ENCODE measurements around the gene ZBTB1. TPM values are rescaled to one million over a fixed set of nuclear protein-coding genes. Genes with fewer than 3 reads are reported as not detected.
A peak's percentile ranks its signal among the peaks of the same experiment; 100 is the strongest.

ZBTB1 gene
- total RNA-seq, 1 donor from 2014 or later = 46.5 TPM

DNA sequence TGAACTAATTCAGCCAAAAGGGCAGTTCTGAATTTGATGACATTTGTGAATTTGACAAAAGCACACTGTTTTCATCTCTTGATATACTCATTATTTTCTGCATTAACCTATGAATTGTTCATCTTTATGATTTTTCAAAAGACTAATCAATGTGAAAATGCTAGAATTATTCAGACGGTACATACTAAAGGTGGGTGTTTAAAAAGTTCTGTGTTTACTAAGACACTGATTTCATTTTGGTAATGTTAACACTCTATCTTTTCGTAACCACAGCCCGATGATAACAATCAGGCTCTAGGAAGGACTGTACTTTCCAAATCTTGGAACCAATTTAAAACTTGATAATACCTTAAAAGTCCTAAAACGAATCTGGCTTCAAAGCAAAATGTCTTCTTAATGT lies 29.9 kb upstream of the ZBTB1 start:
- peaks cover 5% of the 10 kb centered on the region for H3K4me1 Mint-ChIP-seq
- no peak overlapping the region for H3K27ac Mint-ChIP-seq
- H3K36me3 Mint-ChIP-seq (ENCODE audit: low read depth) = peaks cover 13% of the 10 kb centered on the region
- DNase-seq = no peak
- intact Hi-C loops (cut with micrococcal nuclease) = loop anchor here (5.0 kb wide), 1 partner anchor 42 kb away; no protein-coding TSS in a partner anchor
- no peaks in the 10 kb centered on the region for H3K9me3 Mint-ChIP-seq
- H3K4me3 Mint-ChIP-seq = no peak overlapping the region
- H3K27me3 Mint-ChIP-seq = no peaks in the 10 kb centered on the region

DNA sequence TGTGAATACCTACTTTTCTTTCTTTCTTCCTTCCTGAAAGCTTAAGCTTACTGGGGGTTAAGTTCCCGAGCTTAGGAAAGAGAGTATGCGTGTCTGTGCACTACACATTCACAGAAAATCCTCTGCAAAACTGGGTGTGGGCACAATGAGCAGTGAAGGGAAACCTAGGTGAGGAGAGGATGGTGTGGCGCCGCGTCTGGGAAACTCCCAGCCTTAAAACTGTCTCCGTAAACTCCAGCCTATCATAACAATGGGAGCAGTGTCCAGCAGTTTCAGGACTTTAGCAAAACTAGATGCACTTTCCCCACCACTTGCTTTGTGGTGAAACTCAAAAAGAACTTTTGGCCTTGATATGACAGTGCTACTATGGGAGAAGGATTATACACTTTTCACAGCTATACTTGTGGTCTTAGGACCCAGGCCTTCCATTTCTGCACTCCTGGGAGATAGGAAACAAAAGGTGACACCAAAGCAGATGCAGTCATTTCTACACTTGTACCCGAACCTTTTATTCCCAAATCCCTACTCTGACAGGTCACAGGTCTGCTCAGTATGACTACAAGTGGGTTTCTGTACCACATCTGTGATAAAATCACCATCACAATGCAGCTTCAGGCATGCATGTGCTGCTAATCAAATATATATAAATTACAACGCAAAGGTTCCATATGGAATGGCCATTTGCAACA lies 28.8 kb upstream of the ZBTB1 start:
- H3K27me3 Mint-ChIP-seq = no peaks in the 10 kb centered on the region
- H3K27ac Mint-ChIP-seq = no peak overlapping the region
- H3K9me3 Mint-ChIP-seq = no peaks in the 10 kb centered on the region
- H3K4me1 Mint-ChIP-seq = peaks cover 7% of the 10 kb centered on the region
- peak; percentile 50 for DNase-seq
- peaks cover 13% of the 10 kb centered on the region for H3K36me3 Mint-ChIP-seq (ENCODE audit: low read depth)
- H3K4me3 Mint-ChIP-seq = no peak overlapping the region
- intact Hi-C loops (cut with micrococcal nuclease) = loop anchor here (5.0 kb wide), 1 partner anchor 43 kb away; no protein-coding TSS in a partner anchor

DNA sequence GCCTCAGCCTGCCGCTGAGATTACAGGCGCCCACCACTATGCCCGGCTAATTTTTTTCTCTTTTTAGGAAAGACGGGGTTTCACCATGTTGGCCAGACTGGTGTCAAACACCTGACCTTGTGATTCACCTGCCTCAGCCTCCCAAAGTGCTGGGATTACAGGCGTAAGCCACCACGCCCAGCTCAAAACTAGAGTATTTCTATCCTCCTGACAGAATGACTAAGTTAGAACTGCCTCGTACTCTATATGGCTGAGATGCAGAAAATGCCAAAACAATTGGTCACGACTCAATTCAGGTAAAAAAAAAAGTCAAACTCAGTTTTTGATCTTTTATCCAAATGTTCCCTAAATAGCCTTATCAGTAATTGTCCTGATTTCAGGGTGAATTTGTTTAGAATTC lies 28.1 kb upstream of the ZBTB1 start:
- Mint-ChIP-seq H3K4me3 (no peak overlapping the region), H3K9me3 (no peaks in the 10 kb centered on the region), H3K4me1 (peaks cover 7% of the 10 kb centered on the region), H3K36me3 (ENCODE audit: low read depth) (peaks cover 14% of the 10 kb centered on the region), H3K27me3 (no peaks in the 10 kb centered on the region), H3K27ac (no peak overlapping the region)
- peak; percentile 46 for DNase-seq
- intact Hi-C loops (cut with micrococcal nuclease) = loop anchor here (5.0 kb wide), 1 partner anchor 44 kb away; no protein-coding TSS in a partner anchor

- intact Hi-C loops (cut with micrococcal nuclease) = loop anchor here (1.0 to 5.0 kb wide), 2 partner anchors 46 to 134 kb away; no protein-coding TSS in a partner anchor
- Mint-ChIP-seq H3K4me3 (no peak overlapping the region), H3K27ac (no peak overlapping the region)
Observed at GRCh38 chr14:64478634-64479250, 25.8 kb upstream of the ZBTB1 start.

GRCh38 chr14:64488590-64489099 lies 15.9 kb upstream of the ZBTB1 start:
- intact Hi-C loops (cut with micrococcal nuclease) = no loop called here
- peaks cover 48% of the 10 kb centered on the region for H3K36me3 Mint-ChIP-seq (ENCODE audit: low read depth)
- H3K9me3 Mint-ChIP-seq = no peaks in the 10 kb centered on the region
- no peaks in the 10 kb centered on the region for H3K27me3 Mint-ChIP-seq
- no peak overlapping the region for H3K27ac Mint-ChIP-seq
- no peak overlapping the region for H3K4me3 Mint-ChIP-seq
- no peak for DNase-seq
- peaks cover 15% of the 10 kb centered on the region for H3K4me1 Mint-ChIP-seq

More at GRCh38 chr14:64478634-64479250, 25.8 kb upstream of the ZBTB1 start:
- DNase-seq = peak; percentile 61
- Mint-ChIP-seq H3K4me1 (peaks cover 7% of the 10 kb centered on the region), H3K9me3 (no peaks in the 10 kb centered on the region), H3K27me3 (no peaks in the 10 kb centered on the region), H3K36me3 (ENCODE audit: low read depth) (peaks cover 17% of the 10 kb centered on the region)

- no peaks in the 10 kb centered on the region for H3K27me3 Mint-ChIP-seq
- intact Hi-C loops (cut with micrococcal nuclease) = no loop called here
- H3K4me1 Mint-ChIP-seq = peaks cover 23% of the 10 kb centered on the region
- H3K4me3 Mint-ChIP-seq = no peak overlapping the region
- no peak for DNase-seq
- no peaks in the 10 kb centered on the region for H3K9me3 Mint-ChIP-seq
- peaks cover 52% of the 10 kb centered on the region for H3K36me3 Mint-ChIP-seq (ENCODE audit: low read depth)
- H3K27ac Mint-ChIP-seq = no peak overlapping the region
Observed at GRCh38 chr14:64491637-64492036, 12.9 kb upstream of the ZBTB1 start.

- DNase-seq = no peak
- intact Hi-C loops (cut with micrococcal nuclease) = no loop called here
- no peaks in the 10 kb centered on the region for H3K27me3 Mint-ChIP-seq
- H3K27ac Mint-ChIP-seq = peak overlapping the region; percentile 31
- no peaks in the 10 kb centered on the region for H3K9me3 Mint-ChIP-seq
- H3K36me3 Mint-ChIP-seq (ENCODE audit: low read depth) = peaks cover 50% of the 10 kb centered on the region
- no peak overlapping the region for H3K4me3 Mint-ChIP-seq
- H3K4me1 Mint-ChIP-seq = peaks cover 30% of the 10 kb centered on the region
Observed at GRCh38 chr14:64493455-64493854, 11.1 kb upstream of the ZBTB1 start.

DNA sequence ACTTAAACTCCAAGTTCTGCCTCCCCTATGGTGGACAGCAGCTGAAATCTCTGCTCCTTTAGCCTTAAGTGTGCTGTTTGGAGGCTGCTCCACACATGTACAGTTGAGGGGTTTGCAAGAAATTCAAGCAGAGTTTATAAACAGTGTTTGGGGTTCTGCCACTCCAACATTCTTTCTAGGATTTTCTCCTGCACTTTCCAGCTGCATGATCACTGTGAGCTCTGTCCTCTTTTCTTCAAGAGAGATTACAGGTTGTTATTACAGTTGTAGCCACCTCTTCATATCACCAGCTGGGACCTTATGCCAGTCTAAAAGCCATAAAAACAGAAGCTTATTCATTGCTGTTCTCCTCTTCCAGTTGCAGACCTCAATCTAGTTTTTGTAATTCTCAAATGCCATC lies 9.3 kb upstream of the ZBTB1 start:
- H3K36me3 Mint-ChIP-seq (ENCODE audit: low read depth) = peaks cover 55% of the 10 kb centered on the region
- H3K4me1 Mint-ChIP-seq = peaks cover 39% of the 10 kb centered on the region
- no peaks in the 10 kb centered on the region for H3K27me3 Mint-ChIP-seq
- no peak overlapping the region for H3K4me3 Mint-ChIP-seq
- intact Hi-C loops (cut with micrococcal nuclease) = no loop called here
- no peak overlapping the region for H3K27ac Mint-ChIP-seq
- DNase-seq = no peak
- no peaks in the 10 kb centered on the region for H3K9me3 Mint-ChIP-seq

DNA sequence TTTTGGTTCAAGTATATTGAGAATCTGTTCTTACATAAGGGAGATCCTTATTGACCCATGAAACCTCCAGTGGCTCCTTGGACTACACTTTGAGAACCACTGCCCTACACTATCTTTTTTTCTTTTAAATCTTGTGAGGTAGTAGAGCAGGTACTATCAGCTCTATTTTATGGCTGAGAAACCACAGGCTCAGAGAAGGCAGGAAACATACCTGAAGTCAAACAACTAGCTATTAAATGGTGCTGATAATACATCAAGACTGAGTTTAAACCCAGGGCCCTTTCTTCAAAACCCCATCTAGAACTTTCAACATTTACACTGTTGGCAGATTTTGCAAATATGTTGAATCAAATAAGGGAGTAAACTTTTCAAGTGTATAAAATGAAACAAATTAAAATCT lies 7.8 kb upstream of the ZBTB1 start:
- intact Hi-C loops (cut with micrococcal nuclease) = no loop called here

DNA sequence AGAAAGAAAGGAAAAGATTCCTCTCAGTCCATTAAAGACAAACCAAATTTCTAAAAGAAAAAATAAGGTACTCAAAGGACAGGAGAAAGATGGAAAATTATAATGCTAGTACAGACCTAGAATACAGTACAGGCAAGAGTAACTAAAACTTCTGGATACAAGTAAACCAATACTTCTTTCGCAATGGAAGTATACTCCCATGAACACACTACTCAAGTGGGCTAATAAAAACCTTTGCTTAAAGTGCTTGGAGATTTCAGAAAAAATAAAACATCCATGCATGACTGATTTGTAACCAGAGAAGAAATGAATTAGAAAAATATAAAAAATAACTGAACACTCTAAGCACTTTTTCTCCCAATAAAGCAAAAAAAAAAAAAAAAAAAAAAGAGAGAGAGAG lies 4.5 kb upstream of the ZBTB1 start:
- Mint-ChIP-seq H3K4me1 (peaks cover 42% of the 10 kb centered on the region), H3K9me3 (no peaks in the 10 kb centered on the region), H3K27ac (peak overlapping the region; percentile 49), H3K36me3 (ENCODE audit: low read depth) (peaks cover 38% of the 10 kb centered on the region), H3K27me3 (peaks cover 1% of the 10 kb centered on the region), H3K4me3 (peak overlapping the region; percentile 94)
- intact Hi-C loops (cut with micrococcal nuclease) = loop anchor here (5.0 kb wide), 1 partner anchor 33 kb away; the partner anchor contains the start of gene AKAP5
- no peak for DNase-seq

More for the DNA sequence above, 7.8 kb upstream of the ZBTB1 start:
- no peak for DNase-seq
- no peak overlapping the region for H3K4me3 Mint-ChIP-seq
- no peaks in the 10 kb centered on the region for H3K27me3 Mint-ChIP-seq
- peaks cover 44% of the 10 kb centered on the region for H3K36me3 Mint-ChIP-seq (ENCODE audit: low read depth)
- no peaks in the 10 kb centered on the region for H3K9me3 Mint-ChIP-seq
- H3K27ac Mint-ChIP-seq = no peak overlapping the region
- peaks cover 44% of the 10 kb centered on the region for H3K4me1 Mint-ChIP-seq

DNA sequence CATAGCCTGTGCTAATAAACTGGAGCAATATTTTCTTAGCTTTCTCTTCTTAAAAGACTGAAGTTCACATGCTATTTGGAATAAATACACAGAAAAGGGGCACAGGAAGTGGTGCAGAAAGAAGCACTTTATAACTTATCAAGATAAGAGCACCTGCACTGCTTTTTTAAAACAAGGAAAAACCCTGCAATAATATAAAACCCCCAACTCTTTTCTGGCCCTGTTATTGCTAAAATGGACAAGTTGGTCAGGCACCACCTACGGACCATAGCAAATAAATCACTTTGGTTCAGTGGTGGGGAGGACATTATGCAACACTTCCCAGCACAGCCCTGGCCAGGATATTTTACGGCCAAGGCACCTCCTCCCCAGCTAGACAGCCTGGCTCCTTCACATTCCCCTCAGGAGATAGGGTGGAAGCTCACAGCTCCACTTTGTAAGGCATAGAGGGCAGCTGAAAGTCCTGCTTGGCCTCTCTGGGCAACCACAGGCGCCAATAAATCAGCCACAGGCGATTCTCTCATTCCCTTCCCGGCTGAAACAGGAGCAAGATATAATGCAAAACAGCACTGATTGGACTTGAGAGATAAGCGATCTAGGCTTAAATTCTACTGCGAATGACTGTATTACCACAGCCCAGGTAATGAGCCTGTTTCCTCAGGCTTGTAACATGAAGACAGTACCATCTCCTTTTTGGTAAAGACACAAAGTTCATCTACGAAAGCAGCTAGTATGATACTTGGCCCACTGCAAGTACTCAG lies 3.0 kb upstream of the ZBTB1 start:
- peak overlapping the region; percentile 94 for H3K4me3 Mint-ChIP-seq
- peak; percentile 72 for DNase-seq

GRCh38 chr14:64502456-64502855 lies 2.1 kb upstream of the ZBTB1 start:
- H3K36me3 Mint-ChIP-seq (ENCODE audit: low read depth) = peaks cover 40% of the 10 kb centered on the region

More for the DNA sequence above, 3.0 kb upstream of the ZBTB1 start:
- Mint-ChIP-seq H3K4me1 (peaks cover 48% of the 10 kb centered on the region), H3K9me3 (no peaks in the 10 kb centered on the region), H3K27ac (peak overlapping the region; percentile 96), H3K27me3 (peaks cover 1% of the 10 kb centered on the region), H3K36me3 (ENCODE audit: low read depth) (peaks cover 43% of the 10 kb centered on the region)
- intact Hi-C loops (cut with micrococcal nuclease) = loop anchor here (5.0 kb wide), 1 partner anchor 34 kb away; the partner anchor contains the start of gene AKAP5

DNA sequence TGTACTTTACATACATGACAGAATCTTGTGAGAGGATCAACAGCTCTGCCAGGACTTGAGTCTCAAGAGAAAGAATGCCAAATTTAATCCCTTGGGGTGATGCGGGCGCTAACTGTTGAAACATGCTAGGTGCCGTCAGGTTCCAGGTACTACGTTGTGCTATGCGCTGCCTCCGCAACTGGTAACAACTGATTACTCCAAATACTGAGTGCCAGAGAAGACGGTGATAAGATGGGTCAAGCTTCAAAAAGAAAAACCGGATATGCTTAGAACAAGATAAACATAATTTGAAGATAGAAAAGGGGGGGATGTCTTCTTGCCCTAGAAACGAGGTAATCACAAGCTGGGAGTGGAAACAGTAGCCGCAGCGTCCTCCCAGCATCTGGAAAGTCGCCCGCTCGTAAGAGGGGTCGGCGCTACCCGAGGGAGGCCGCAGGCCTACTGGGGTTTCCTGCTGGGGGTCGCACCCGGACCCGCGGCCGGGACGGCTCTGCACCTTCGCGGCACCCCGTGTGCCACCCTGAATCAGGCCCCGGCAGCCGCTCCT lies 1.6 kb upstream of the ZBTB1 start:
- peaks cover 1% of the 10 kb centered on the region for H3K27me3 Mint-ChIP-seq
- H3K9me3 Mint-ChIP-seq = no peaks in the 10 kb centered on the region
- intact Hi-C loops (cut with micrococcal nuclease) = loop anchor here (1.0 to 5.0 kb wide), 5 partner anchors 8 to 165 kb away; partner anchors contain the start of genes AKAP5, HSPA2 and MTHFD1
- peaks cover 52% of the 10 kb centered on the region for H3K4me1 Mint-ChIP-seq
- peaks cover 39% of the 10 kb centered on the region for H3K36me3 Mint-ChIP-seq (ENCODE audit: low read depth)
- peak overlapping the region; percentile 96 for H3K27ac Mint-ChIP-seq
- peak overlapping the region; percentile 94 for H3K4me3 Mint-ChIP-seq
- peak; percentile 76 for DNase-seq

More at GRCh38 chr14:64502456-64502855, 2.1 kb upstream of the ZBTB1 start:
- Mint-ChIP-seq H3K27ac (peak overlapping the region; percentile 96), H3K4me1 (peaks cover 50% of the 10 kb centered on the region), H3K4me3 (peak overlapping the region; percentile 94), H3K27me3 (peaks cover 1% of the 10 kb centered on the region), H3K9me3 (no peaks in the 10 kb centered on the region)
- DNase-seq = peak; percentile 77
- intact Hi-C loops (cut with micrococcal nuclease) = loop anchor here (5.0 kb wide), 1 partner anchor 35 kb away; the partner anchor contains the start of gene AKAP5

All from activated CD4-positive, alpha-beta T cell treated with anti-CD3 and anti-CD28 coated beads, Interleukin-2, amount 10 ng/mL, durations not matched to agents 24 days and 14 days (primary cell).